Gastroesophageal sphincter (tissue), 3 donors: ENCODE data around the gene ARHGEF11.

Experiments used
- CTCF ChIP-seq, 4 experiments: fragments of 200-600 bp in 2 of 4; fragments of 450-650 bp in 2 of 4; sonication (generic) in 1 of 4; IDR thresholded peaks; one replicate each; pipeline ENCODE4 v1.5.1; 2017 to 2019; ENCODE audit warnings: antibody characterized with exemption in 4 of 4, mild to moderate bottlenecking in 2 of 4, moderate library complexity in 2 of 4
- EP300 ChIP-seq: sonication (generic); formaldehyde crosslinking; IDR thresholded peaks from one replicate; pipeline ENCODE4 v1.6.1; 2017; ENCODE audit warnings: antibody characterized with exemption, mild to moderate bottlenecking
- POLR2A ChIP-seq, 2 donors: fragments of 450-650 bp; IDR thresholded peaks; one replicate each; pipeline ENCODE4 v1.6.1; 2017; ENCODE audit warnings: antibody characterized with exemption in 2 of 2, mild to moderate bottlenecking in 2 of 2, moderate library complexity in 1 of 2
- POLR2AphosphoS5 ChIP-seq: sonication (generic); formaldehyde crosslinking; IDR thresholded peaks from one replicate; pipeline ENCODE4 v1.6.1; 2017; ENCODE audit warnings: antibody characterized with exemption

DNA sequence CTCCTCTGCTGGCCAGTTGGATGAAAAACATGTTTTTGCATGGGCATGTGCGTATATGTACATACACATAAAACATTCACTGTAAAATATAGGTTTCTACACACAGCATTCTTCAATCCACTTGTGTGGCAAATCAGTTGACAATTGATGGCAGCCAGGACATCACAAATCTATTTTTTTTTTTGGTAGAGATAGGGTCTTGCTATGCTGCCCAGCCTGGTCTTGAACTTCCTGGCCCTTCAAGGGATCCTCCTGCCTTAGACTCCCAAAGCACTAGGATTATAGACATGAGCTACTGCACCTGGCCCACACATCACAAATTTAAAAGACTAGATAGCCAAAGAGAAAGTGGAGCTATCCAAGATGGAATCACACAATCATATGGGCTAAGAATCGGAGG lies 39.6 kb downstream of the ARHGEF11 start:
- no peak for TF ChIP-seq CTCF (IDR thresholded peaks at IDR 0.05)
- TF ChIP-seq POLR2A (IDR thresholded peaks at IDR 0.05), result no peak
- TF ChIP-seq POLR2AphosphoS5, result no peak
- TF ChIP-seq EP300, result no peak
